HEK293 (cell line): ENCODE data around the gene CNN1.

ENCODE experiments used
- CTCF ChIA-PET: fragments of 350-600 bp; formaldehyde crosslinking; extraction: SDS; loops from one replicate; lab custom pipeline; 2021; ENCODE audit warnings: antibody characterized with exemption; lab: Yijun Ruan, JAX
- POLR2A ChIA-PET: fragments of 300-600 bp; formaldehyde crosslinking; extraction: SDS; loops from one replicate; lab custom pipeline; 2020; ENCODE audit warnings: antibody characterized with exemption, inconsistent platforms; lab: Yijun Ruan, JAX
- H3K27ac ChIP-seq: fragments of 200-500 bp; sonication (Bioruptor generic); 2 replicates; pipeline ENCODE4 v1.5.1; 2014; ENCODE audit warnings: low read depth, low read length, control low read depth, inconsistent platforms; ENCODE audit errors: extremely low read depth
- H3K36me3 ChIP-seq, 2 experiments: fragments of 200-500 bp in 1 of 2; sonication (Bioruptor generic) in 1 of 2; 1 replicate in 1 of 2; 2 replicates in 1 of 2; pipeline ENCODE4 v1.5.1; 2014 to 2017; ENCODE audit warnings: inconsistent platforms in 2 of 2, low read length in 2 of 2; ENCODE audit not compliant: control insufficient read depth in 2 of 2, insufficient read depth in 1 of 2
- H3K4me1 ChIP-seq: fragments of 200-500 bp; sonication (Bioruptor generic); 2 replicates; pipeline ENCODE4 v1.5.1; 2014; ENCODE audit warnings: mild to moderate bottlenecking, low read length, inconsistent platforms; ENCODE audit not compliant: control insufficient read depth, insufficient read depth
- H3K4me3 ChIP-seq: 2 replicates; pipeline ENCODE4 v1.5.1; 2011; ENCODE audit warnings: low read depth, mild to moderate bottlenecking, control low read depth, low read length, moderate library complexity
- H3K9me3 ChIP-seq: fragments of 200-500 bp; sonication (Bioruptor generic); 2 replicates; pipeline ENCODE4 v1.5.1; 2014; ENCODE audit warnings: low read depth, low read length, inconsistent platforms; ENCODE audit not compliant: control insufficient read depth, insufficient read depth
- GFI1B ChIP-seq: fragments of 450-650 bp; formaldehyde crosslinking; IDR thresholded peaks from 2 replicates; pipeline ENCODE4 v1.5.1; 2016; ENCODE audit warnings: missing biosample characterization, missing genetic modification characterization
- HOXA7 ChIP-seq: sonication (generic); formaldehyde crosslinking; IDR thresholded peaks from 2 replicates; pipeline ENCODE4 v1.8.1; 2022; ENCODE audit warnings: missing genetic modification reagents, borderline replicate concordance
- KLF1 ChIP-seq: fragments of 450-650 bp; formaldehyde crosslinking; IDR thresholded peaks from 2 replicates; pipeline ENCODE4 v1.5.1; 2016; ENCODE audit warnings: missing biosample characterization, missing genetic modification characterization
- PRDM10 ChIP-seq: fragments of 450-650 bp; formaldehyde crosslinking; IDR thresholded peaks from 2 replicates; pipeline ENCODE4 v1.5.1; 2016; ENCODE audit warnings: missing biosample characterization, missing genetic modification characterization
- SP2 ChIP-seq: fragments of 450-650 bp; formaldehyde crosslinking; IDR thresholded peaks from 2 replicates; pipeline ENCODE4 v1.5.1; 2016; ENCODE audit warnings: missing biosample characterization, missing genetic modification characterization
- SP7 ChIP-seq: fragments of 450-650 bp; formaldehyde crosslinking; IDR thresholded peaks from 2 replicates; pipeline ENCODE4 v1.5.1; 2016; ENCODE audit warnings: missing biosample characterization, missing genetic modification characterization
- TRIM28 ChIP-seq: IDR thresholded peaks from 2 replicates; pipeline ENCODE4 v1.6.1; 2011; ENCODE audit warnings: low read length, control low read depth, borderline replicate concordance
- YY1 ChIP-seq: fragments of 450-650 bp; formaldehyde crosslinking; IDR thresholded peaks from 2 replicates; pipeline ENCODE4 v1.5.1; 2018; ENCODE audit warnings: missing biosample characterization, missing genetic modification characterization
- ZBTB8A ChIP-seq: fragments of 450-650 bp; formaldehyde crosslinking; IDR thresholded peaks from 2 replicates; pipeline ENCODE4 v1.5.1; 2016; ENCODE audit warnings: missing biosample characterization, missing genetic modification characterization
- ZNF121 ChIP-seq: fragments of 450-650 bp; formaldehyde crosslinking; IDR thresholded peaks from 2 replicates; pipeline ENCODE4 v1.5.1; 2016; ENCODE audit warnings: missing biosample characterization, missing genetic modification characterization
- ZNF202 ChIP-seq: fragments of 450-650 bp; formaldehyde crosslinking; IDR thresholded peaks from 2 replicates; pipeline ENCODE4 v1.5.1; 2016; ENCODE audit warnings: missing biosample characterization, missing genetic modification characterization, borderline replicate concordance
- ZNF221 ChIP-seq: fragments of 450-650 bp; formaldehyde crosslinking; IDR thresholded peaks from 2 replicates; pipeline ENCODE4 v1.5.1; 2017; ENCODE audit warnings: missing biosample characterization, missing genetic modification characterization, borderline replicate concordance
- ZNF292 ChIP-seq: fragments of 450-650 bp; formaldehyde crosslinking; IDR thresholded peaks from 2 replicates; pipeline ENCODE4 v1.5.1; 2016; ENCODE audit warnings: low read depth, missing biosample characterization, missing genetic modification characterization, borderline replicate concordance
- ZNF335 ChIP-seq: fragments of 450-650 bp; formaldehyde crosslinking; conservative IDR thresholded peaks from 2 replicates; pipeline ENCODE4 v1.5.1; 2016; ENCODE audit warnings: missing biosample characterization, missing genetic modification characterization
- ZNF354C ChIP-seq: fragments of 450-650 bp; formaldehyde crosslinking; IDR thresholded peaks from 2 replicates; pipeline ENCODE4 v1.5.1; 2016; ENCODE audit warnings: missing biosample characterization, missing genetic modification characterization, low read depth, borderline replicate concordance
- ZNF404 ChIP-seq: fragments of 450-650 bp; formaldehyde crosslinking; IDR thresholded peaks from 2 replicates; pipeline ENCODE4 v1.5.1; 2017; ENCODE audit warnings: missing biosample characterization, missing genetic modification characterization
- ZNF426 ChIP-seq: fragments of 450-650 bp; formaldehyde crosslinking; IDR thresholded peaks from 2 replicates; pipeline ENCODE4 v1.5.1; 2017; ENCODE audit warnings: missing biosample characterization, missing genetic modification characterization, mild to moderate bottlenecking, inconsistent platforms, moderate library complexity
- ZNF558 ChIP-seq: fragments of 450-650 bp; formaldehyde crosslinking; IDR thresholded peaks from 2 replicates; pipeline ENCODE4 v1.5.1; 2016; ENCODE audit warnings: missing biosample characterization, missing genetic modification characterization
- ZNF580 ChIP-seq: fragments of 450-650 bp; formaldehyde crosslinking; IDR thresholded peaks from 2 replicates; pipeline ENCODE4 v1.5.1; 2016; ENCODE audit warnings: missing biosample characterization, missing genetic modification characterization
- ZNF626 ChIP-seq: fragments of 450-650 bp; sonication (Bioruptor Pico); formaldehyde crosslinking; IDR thresholded peaks from 2 replicates; pipeline ENCODE4 v1.5.1; 2018; ENCODE audit warnings: missing biosample characterization, missing genetic modification characterization, inconsistent platforms
- ZNF629 ChIP-seq: fragments of 450-650 bp; formaldehyde crosslinking; IDR thresholded peaks from 2 replicates; pipeline ENCODE4 v1.5.1; 2017; ENCODE audit warnings: missing biosample characterization, missing genetic modification characterization
- ZNF658 ChIP-seq: fragments of 450-650 bp; formaldehyde crosslinking; IDR thresholded peaks from 2 replicates; pipeline ENCODE4; 2016; ENCODE audit warnings: missing biosample characterization, missing genetic modification characterization
- TF ChIP-seq, protein P1 (sequence below): fragments of 450-650 bp; formaldehyde crosslinking; IDR thresholded peaks from 2 replicates; pipeline ENCODE4 v1.5.1; 2017; ENCODE audit warnings: missing biosample characterization, missing genetic modification characterization

The CNN1 gene

GRCh38 chr19:11495481-11495880 lies 43.2 kb upstream of the CNN1 start:
- TF ChIP-seq ZNF658 (no peak), ZNF121 (no peak), HOXA7 (no peak)
- H3K36me3 ChIP-seq: peaks cover 5 to 26% of the 10 kb centered on the region in 2 experiments; a peak in 2 of 3 replicates
- H3K4me1 ChIP-seq: no peaks in the 10 kb centered on the region
- POLR2A ChIA-PET: no interaction called here
- no peaks in the 10 kb centered on the region for H3K9me3 ChIP-seq
- CTCF ChIA-PET: interaction anchor here (0.9 to 2.1 kb wide), 7 partner anchors 10 to 127 kb away, joined by 3 to 12 read pairs (median 5); no protein-coding TSS in a partner anchor
- no peak overlapping the region for H3K4me3 ChIP-seq
- H3K27ac ChIP-seq: no peak overlapping the region

GRCh38 chr19:11495885-11496284 lies 42.8 kb upstream of the CNN1 start:
- no peak overlapping the region for H3K27ac ChIP-seq
- peaks cover 5 to 26% of the 10 kb centered on the region in 2 experiments; a peak in 2 of 3 replicates for H3K36me3 ChIP-seq
- H3K4me1 ChIP-seq: no peaks in the 10 kb centered on the region
- ChIA-PET CTCF (interaction anchor here (0.6 to 2.1 kb wide), 10 partner anchors 9 to 192 kb away, joined by 3 to 12 read pairs (median 4); no protein-coding TSS in a partner anchor), POLR2A (no interaction called here)
- H3K4me3 ChIP-seq: no peak overlapping the region
- H3K9me3 ChIP-seq: no peaks in the 10 kb centered on the region
- TF ChIP-seq ZBTB8A (no peak), ZNF426 (tag by site-specific recombination) (no peak), SP2 (tag by site-specific recombination) (no peak), PRDM10 (tag by site-specific recombination) (no peak), ZNF626 (tag by site-specific recombination) (no peak), ZNF221 (tag by site-specific recombination) (no peak), SP7 (tag by site-specific recombination) (no peak), YY1 (tag by site-specific recombination) (no peak), GFI1B (tag by site-specific recombination) (no peak), ZNF354C (tag by site-specific recombination) (no peak), ZNF404 (tag by site-specific recombination) (no peak), ZNF558 (no peak), ZNF580 (tag by site-specific recombination) (no peak), KLF1 (tag by site-specific recombination) (no peak), ZNF292 (tag by site-specific recombination) (no peak), TRIM28 (no peak), ZNF202 (tag by site-specific recombination) (no peak), ZNF335 (tag by site-specific recombination) (no peak), ZNF629 (tag by site-specific recombination) (no peak)
- TF ChIP-seq, protein P1, sequence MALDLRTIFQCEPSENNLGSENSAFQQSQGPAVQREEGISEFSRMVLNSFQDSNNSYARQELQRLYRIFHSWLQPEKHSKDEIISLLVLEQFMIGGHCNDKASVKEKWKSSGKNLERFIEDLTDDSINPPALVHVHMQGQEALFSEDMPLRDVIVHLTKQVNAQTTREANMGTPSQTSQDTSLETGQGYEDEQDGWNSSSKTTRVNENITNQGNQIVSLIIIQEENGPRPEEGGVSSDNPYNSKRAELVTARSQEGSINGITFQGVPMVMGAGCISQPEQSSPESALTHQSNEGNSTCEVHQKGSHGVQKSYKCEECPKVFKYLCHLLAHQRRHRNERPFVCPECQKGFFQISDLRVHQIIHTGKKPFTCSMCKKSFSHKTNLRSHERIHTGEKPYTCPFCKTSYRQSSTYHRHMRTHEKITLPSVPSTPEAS: no peak
